ACC112 (cell line): ENCODE results near the gene BAMBI.

Experiments
- H2AFZ ChIP-seq: fragments of 200-600 bp; sonication (generic); one replicate; pipeline ENCODE4 v1.6.0; 2017; ENCODE audit warnings: antibody characterized with exemption, low read length; ENCODE audit not compliant: unreplicated experiment
- H3K27ac ChIP-seq: fragments of 200-600 bp; sonication (generic); 2 replicates; pipeline ENCODE4 v1.5.1; 2014; ENCODE audit warnings: low read depth, mild to moderate bottlenecking, antibody characterized with exemption, low read length, moderate library complexity
- H3K27me3 ChIP-seq: fragments of 200-600 bp; sonication (generic); 2 replicates; pipeline ENCODE4 v1.6.1; 2014; ENCODE audit warnings: mild to moderate bottlenecking, antibody characterized with exemption, low read length, moderate library complexity, mixed read lengths; ENCODE audit not compliant: insufficient read depth
- H3K36me3 ChIP-seq: fragments of 200-600 bp; sonication (generic); 2 replicates; pipeline ENCODE4 v1.6.1; 2016; ENCODE audit warnings: mild to moderate bottlenecking, antibody characterized with exemption, low read length, moderate library complexity, mixed read lengths; ENCODE audit not compliant: insufficient read depth
- H3K4me1 ChIP-seq: fragments of 200-600 bp; sonication (generic); one replicate; pipeline ENCODE4 v1.6.1; 2016; ENCODE audit warnings: low read length, mixed read lengths; ENCODE audit not compliant: insufficient read depth, unreplicated experiment, control insufficient read depth
- H3K4me3 ChIP-seq: fragments of 200-600 bp; sonication (generic); 2 replicates; pipeline ENCODE4 v1.5.1; 2014; ENCODE audit warnings: mild to moderate bottlenecking, low read depth, low read length
- H3K79me2 ChIP-seq: fragments of 200-600 bp; sonication (generic); one replicate; pipeline ENCODE4 v1.6.0; 2016; ENCODE audit warnings: low read length; ENCODE audit not compliant: control insufficient read depth, unreplicated experiment, insufficient read depth

BAMBI gene

DNA sequence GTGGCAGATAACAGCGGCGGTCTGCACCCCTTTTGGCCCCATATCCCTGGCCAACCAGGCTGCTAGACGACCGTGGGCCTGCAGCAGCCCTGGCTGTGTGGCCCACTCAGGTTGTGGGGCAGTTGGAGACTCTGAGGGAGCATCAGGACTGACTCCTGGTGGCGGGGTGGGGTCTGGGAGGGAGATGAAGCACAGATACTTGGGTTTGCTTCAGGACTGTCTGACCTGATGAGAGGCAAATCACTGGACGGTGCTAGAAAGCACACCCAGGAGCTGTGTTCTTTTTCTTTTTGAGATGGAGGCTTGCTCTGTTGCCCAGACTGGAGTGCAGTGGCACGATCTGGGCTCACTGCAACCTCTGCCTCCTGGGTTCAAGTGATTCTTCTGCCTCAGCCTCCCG, 28.2 kb downstream of the BAMBI start:
- H3K27me3 ChIP-seq: no peaks in the 10 kb centered on the region
- H3K79me2 ChIP-seq: no peaks in the 10 kb centered on the region
- no peaks in the 10 kb centered on the region for H3K4me1 ChIP-seq
- no peak overlapping the region for H3K4me3 ChIP-seq
- H2AFZ ChIP-seq: no peak overlapping the region
- no peaks in the 10 kb centered on the region for H3K36me3 ChIP-seq
- no peak overlapping the region for H3K27ac ChIP-seq

DNA sequence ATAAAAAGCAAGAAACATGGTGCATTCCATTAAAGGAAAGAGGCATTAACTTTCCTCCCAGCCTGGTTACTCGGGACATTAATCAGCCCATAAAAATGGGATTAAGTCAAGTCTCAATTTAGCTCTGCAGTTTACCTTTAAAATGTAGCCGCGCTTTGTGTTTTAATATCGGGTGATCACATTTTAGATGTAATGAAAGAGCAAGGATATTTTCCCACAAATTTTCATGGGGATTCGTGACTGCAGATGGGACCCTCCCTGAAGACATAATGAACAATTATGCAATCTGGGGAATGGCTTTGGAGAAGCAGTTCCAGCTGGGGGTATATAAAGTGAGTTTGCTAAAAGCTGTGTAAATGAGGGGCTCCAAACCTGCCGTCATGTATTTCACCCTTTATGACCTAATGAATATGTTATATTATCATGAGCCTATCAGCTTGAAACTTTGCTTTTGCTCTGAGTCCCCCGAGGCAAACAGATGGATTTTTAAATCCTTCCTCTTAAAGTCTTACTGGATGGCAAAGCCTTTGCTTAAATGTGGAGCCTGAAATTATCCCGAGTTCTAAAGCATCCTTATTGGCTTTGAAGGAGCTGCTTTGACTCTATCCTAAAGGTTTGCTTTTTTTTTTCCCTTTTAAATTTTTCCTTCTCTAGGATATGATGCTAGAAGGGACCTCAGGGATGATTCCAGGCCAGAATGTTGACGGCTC, 31.8 kb downstream of the BAMBI start:
- Histone ChIP-seq H3K27ac (no peak overlapping the region), H3K36me3 (no peaks in the 10 kb centered on the region), H3K79me2 (no peaks in the 10 kb centered on the region), H3K4me1 (no peaks in the 10 kb centered on the region), H2AFZ (no peak overlapping the region), H3K4me3 (no peak overlapping the region), H3K27me3 (no peaks in the 10 kb centered on the region)

DNA sequence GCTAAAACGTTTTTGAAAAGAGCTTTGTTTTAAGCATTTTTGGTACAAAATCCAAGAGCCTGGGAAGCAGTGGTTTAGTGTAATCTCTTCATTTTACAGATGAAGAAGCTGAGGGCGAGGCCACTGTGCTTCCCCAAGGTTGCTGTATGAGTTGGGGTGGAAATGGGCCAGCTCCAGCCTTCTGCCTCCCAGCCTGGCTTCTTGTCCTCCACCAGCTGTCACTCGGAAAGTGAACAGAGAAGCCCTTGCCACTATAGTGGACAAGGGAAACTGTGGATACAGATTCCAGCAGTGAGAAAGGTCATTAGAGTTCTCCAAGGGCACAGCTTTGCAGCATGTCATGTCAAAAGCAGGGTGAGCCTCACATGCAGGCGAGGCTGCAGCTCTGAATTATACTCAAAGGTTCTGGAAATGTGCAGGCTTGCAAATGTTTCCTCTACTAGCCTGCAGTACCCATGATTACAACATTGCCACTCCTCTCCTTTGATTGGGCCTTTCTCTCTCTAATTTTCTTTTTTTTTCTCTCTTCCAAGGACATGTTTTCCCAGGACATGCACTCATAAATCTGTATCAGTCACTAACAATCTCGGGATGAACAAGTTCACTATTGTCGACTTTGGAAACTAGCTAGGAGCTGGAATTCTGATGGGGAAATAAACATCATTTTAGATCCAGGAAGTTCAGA, 33.0 kb downstream of the BAMBI start:
- Histone ChIP-seq H3K36me3 (no peaks in the 10 kb centered on the region), H3K27ac (no peak overlapping the region), H3K4me1 (no peaks in the 10 kb centered on the region), H2AFZ (no peak overlapping the region), H3K4me3 (no peak overlapping the region), H3K79me2 (no peaks in the 10 kb centered on the region), H3K27me3 (no peaks in the 10 kb centered on the region)

DNA sequence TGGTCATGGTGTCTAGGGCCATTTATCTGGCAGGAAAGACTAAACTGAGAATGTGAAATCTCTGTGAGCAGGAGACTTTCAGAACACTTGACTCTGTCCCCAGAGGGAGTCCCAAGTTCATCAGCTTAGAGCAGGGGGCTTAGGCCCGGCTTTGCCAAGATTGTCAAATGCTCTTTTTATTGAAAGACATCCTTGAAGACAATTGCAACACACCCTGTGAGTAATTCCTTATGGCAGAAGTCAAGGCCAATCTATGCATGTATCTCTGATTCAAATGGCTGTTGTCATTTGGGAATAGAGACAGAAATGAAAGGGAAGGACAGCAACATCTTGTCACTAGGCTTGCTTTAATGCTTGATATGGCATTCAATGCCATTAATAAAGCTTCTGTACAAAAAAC, 33.7 kb downstream of the BAMBI start:
- no peaks in the 10 kb centered on the region for H3K27me3 ChIP-seq
- H2AFZ ChIP-seq: no peak overlapping the region
- no peak overlapping the region for H3K4me3 ChIP-seq
- no peaks in the 10 kb centered on the region for H3K79me2 ChIP-seq
- no peaks in the 10 kb centered on the region for H3K36me3 ChIP-seq
- no peaks in the 10 kb centered on the region for H3K4me1 ChIP-seq
- no peak overlapping the region for H3K27ac ChIP-seq

DNA sequence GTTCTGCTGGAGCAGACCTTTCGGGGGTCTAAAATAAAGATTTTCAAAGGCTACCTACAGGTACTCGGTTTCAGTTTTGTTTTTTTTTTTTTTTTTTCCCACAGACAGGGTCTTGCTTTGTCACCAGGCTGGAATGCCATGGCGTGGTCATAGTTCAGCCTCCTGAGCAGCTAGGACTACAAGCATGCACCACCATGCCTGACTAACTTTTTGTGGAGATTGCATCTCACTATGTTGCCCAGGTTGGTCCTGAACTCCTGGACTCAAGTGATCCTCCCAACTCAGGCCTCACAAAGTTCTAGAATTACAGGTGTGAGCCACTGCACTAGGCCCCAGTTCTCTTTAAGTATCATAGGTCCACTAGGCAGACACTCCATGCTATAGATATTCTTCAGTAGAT, 34.5 kb downstream of the BAMBI start:
- Histone ChIP-seq H3K36me3 (no peaks in the 10 kb centered on the region), H3K27me3 (no peaks in the 10 kb centered on the region), H3K4me3 (no peak overlapping the region), H2AFZ (no peak overlapping the region), H3K27ac (no peak overlapping the region), H3K79me2 (no peaks in the 10 kb centered on the region), H3K4me1 (no peaks in the 10 kb centered on the region)

DNA sequence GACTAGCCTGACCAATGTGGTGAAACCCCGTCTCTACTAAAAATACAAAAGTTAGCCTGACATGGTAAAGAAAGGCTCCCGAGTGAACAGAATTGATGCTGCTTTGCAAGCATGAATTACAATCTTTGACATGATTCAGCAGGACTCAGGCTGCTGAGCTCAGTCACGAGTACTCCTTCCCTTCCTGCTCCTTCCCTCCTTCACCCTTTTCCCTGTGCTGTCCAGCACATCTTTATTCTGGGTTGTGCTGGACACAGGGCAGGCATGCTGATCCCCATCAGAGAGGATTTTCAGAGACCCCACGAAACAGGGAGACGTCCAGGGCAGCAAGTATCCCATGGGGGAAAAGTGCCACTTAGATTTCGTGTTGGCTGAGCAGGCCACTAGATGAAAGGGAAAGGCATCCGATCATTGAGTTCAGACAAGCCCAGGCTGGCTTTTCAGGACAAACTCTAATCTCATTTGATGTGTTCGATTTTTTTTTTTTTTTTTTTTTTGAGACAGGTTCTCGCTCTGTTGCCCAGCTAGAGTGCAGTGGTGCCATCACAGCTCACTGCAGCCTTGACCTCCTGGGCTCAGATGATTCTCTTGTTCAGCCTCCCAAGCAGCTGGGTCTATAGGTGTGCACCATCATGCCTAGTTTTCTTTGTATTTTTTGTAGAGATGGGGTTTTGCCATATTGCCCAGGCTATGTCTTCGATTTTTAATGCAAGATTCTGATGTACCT, 36.5 kb downstream of the BAMBI start:
- Histone ChIP-seq H3K4me3 (no peak overlapping the region), H2AFZ (no peak overlapping the region), H3K27me3 (no peaks in the 10 kb centered on the region), H3K4me1 (no peaks in the 10 kb centered on the region), H3K79me2 (no peaks in the 10 kb centered on the region), H3K36me3 (no peaks in the 10 kb centered on the region), H3K27ac (no peak overlapping the region)

DNA sequence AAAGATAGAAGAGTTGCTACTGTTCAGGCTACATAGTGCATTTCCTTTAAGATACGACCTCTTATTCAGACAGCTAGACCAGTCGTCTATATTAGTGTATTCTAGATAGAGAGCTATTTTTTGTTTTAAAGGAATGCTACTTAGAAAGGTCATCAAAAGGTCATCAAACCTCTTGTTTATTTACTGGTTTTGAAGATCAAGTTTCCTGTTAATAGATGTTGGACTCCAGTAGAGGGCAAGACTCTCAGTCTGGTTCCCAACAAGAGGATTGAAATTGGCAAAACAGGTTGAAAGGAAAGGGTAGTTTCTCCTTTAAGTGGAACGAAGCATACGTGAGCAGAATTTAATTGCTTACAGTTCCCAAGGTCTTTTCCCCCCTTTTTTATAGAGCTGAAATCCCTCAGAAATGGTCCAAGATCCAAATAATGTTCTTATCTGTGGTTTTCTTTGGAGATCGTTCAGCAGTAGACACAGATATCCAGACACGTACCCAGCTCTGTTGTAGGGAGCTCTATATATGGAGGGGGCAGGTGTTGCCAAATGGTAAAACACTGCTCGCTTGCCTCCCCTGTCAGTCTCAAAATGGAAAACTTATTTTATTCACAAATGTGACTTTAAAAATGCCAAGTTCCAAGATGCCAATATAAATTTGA, 37.2 kb downstream of the BAMBI start:
- Histone ChIP-seq H2AFZ (no peak overlapping the region), H3K4me1 (peaks cover 6% of the 10 kb centered on the region), H3K36me3 (no peaks in the 10 kb centered on the region), H3K27ac (no peak overlapping the region), H3K79me2 (no peaks in the 10 kb centered on the region), H3K27me3 (no peaks in the 10 kb centered on the region), H3K4me3 (no peak overlapping the region)

DNA sequence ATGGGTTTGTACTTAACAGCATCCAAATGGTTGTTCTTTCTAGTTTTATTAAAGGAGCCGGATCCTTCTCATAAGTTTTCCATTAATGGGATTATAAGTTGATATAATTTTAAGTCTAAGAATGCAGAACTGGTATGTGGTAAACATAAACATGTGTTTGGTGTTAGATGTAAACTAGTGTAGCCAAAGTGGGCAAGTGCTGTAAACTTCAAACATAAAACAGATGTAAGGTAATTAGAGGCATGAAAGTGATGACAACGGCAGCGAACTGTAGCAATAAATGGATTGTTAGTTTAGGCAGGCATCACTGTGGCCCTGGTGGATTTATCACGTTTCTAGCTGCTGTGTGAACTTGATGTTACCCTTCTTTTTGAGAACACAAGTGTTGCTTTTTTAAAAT, 37.9 kb downstream of the BAMBI start:
- Histone ChIP-seq H3K36me3 (no peaks in the 10 kb centered on the region), H3K4me3 (no peak overlapping the region), H3K27ac (no peak overlapping the region), H2AFZ (no peak overlapping the region), H3K4me1 (peaks cover 12% of the 10 kb centered on the region), H3K79me2 (no peaks in the 10 kb centered on the region), H3K27me3 (no peaks in the 10 kb centered on the region)

DNA sequence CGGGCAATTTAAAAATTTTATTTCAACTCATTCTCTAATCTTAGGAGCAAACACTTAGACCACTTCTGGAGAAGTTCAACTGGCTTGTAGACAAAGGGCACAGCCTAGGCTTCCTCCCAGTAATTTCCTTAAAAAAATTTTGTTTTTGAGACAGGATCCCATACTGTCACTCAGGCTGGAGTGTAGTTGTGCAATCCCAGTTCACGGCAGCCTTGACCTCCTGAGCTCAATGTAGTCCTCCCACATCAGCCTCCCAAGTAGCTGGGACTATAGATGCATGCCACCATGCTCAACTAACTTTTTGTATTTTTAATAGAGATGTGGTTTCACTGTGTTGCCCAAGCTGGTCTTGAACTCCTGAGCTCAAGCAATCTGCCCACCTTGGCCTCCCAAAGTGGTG, 38.4 kb downstream of the BAMBI start:
- no peaks in the 10 kb centered on the region for H3K27me3 ChIP-seq
- H3K36me3 ChIP-seq: no peaks in the 10 kb centered on the region
- peaks cover 12% of the 10 kb centered on the region for H3K4me1 ChIP-seq
- no peak overlapping the region for H2AFZ ChIP-seq
- no peaks in the 10 kb centered on the region for H3K79me2 ChIP-seq
- H3K27ac ChIP-seq: no peak overlapping the region
- H3K4me3 ChIP-seq: no peak overlapping the region

DNA sequence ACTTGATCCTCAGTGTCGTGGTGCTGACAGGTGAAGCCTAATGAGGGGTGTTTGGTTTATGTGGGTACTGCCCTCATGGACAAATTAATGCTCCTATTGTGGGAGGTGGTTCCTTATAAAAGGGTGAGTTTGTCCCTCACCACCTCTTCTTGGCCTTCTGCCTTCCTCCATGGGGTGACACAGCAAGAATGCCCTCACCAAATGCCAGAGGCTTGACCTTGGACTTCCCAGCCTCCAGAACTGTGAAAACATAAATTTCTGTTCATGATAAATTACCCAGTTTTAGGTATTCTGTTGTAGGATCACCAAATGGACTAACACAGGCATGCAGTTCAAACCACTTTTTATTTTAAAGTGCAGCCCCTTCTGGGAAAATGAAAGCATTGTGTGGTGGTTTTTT, 39.4 kb downstream of the BAMBI start:
- Histone ChIP-seq H3K4me1 (peaks cover 19% of the 10 kb centered on the region), H3K79me2 (no peaks in the 10 kb centered on the region), H3K36me3 (no peaks in the 10 kb centered on the region), H3K27me3 (no peaks in the 10 kb centered on the region), H3K4me3 (no peak overlapping the region), H2AFZ (no peak overlapping the region), H3K27ac (no peak overlapping the region)
